ENCODE data around the gene CCDC40. TPM values are rescaled to one million over a fixed set of nuclear protein-coding genes. Genes with fewer than 3 reads are reported as not detected.

Gene CCDC40
- total RNA-seq, 1 donor from 2014 or later = 7.7 TPM

DNA sequence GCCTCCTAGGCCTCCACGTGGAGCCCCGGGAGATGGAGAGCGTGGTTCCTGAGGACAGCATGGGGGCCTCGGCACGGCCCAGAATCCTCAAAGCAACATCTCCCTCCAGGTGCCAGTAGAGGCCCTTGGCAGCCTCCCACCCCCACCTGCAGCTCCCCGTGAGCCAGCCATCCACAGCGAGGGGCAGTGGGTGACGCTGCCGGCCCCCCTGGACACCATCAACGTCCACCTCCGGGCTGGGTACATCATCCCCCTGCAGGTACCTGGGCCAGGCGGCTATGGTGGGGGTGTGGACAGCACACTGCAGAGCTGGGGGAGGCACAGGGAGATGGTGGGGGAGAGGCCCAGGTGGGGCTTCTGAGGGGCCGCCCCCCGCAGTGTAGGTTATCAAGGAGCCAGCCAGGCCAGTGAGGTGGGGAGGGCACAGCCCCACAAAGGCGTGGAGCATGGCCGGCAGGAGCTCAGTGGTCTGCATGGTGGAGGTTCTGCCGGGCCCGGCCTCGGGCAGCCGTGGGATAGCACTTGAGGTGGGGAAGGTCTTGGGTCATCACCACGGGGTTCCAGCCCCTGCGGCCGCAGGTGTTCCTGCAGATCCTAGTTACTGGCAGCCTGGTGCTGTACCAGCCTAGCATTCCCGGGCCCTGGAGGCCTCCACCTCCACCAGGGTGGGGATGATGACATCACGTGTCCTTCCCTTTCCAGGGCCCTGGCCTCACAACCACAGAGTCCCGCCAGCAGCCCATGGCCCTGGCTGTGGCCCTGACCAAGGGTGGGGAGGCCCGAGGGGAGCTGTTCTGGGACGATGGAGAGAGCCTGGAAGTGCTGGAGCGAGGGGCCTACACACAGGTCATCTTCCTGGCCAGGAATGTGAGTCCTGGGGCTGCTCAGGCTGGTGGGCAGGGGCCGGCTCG is 81.3 kb downstream of the CCDC40 start:
- no peaks in the 10 kb centered on the region for H3K79me2 ChIP-seq (ENCODE audit: low read depth)
- no peaks in the 10 kb centered on the region for H3K9me3 ChIP-seq (ENCODE audit: low read depth)
- H2AFZ ChIP-seq (replicated peaks) = no peak overlapping the region
- no peak overlapping the region for H3K9ac ChIP-seq
- H3K27me3 ChIP-seq = no peaks in the 10 kb centered on the region
- no peak for DNase-seq (ENCODE audit: low spot score)
- H3K4me1 ChIP-seq = peaks cover 7% of the 10 kb centered on the region
- Mint-ChIP-seq H3K9me3 (peaks cover 11% of the 10 kb centered on the region), H3K4me1 (peaks cover 14% of the 10 kb centered on the region), H3K4me3 (no peak overlapping the region), H3K27ac (no peak overlapping the region), H3K27me3 (ENCODE audit: insufficient read depth, low read depth) (no peaks in the 10 kb centered on the region), H3K36me3 (peaks cover 20% of the 10 kb centered on the region)
- no peaks in the 10 kb centered on the region for H3F3A ChIP-seq (ENCODE audit: low read depth)
- no peak overlapping the region for H3K4me2 ChIP-seq
- no peaks in the 10 kb centered on the region for H4K20me1 ChIP-seq (ENCODE audit: low read depth)
- no peak overlapping the region for H3K4me3 ChIP-seq
- H3K27ac ChIP-seq = no peak overlapping the region
- TF ChIP-seq, protein P1, sequence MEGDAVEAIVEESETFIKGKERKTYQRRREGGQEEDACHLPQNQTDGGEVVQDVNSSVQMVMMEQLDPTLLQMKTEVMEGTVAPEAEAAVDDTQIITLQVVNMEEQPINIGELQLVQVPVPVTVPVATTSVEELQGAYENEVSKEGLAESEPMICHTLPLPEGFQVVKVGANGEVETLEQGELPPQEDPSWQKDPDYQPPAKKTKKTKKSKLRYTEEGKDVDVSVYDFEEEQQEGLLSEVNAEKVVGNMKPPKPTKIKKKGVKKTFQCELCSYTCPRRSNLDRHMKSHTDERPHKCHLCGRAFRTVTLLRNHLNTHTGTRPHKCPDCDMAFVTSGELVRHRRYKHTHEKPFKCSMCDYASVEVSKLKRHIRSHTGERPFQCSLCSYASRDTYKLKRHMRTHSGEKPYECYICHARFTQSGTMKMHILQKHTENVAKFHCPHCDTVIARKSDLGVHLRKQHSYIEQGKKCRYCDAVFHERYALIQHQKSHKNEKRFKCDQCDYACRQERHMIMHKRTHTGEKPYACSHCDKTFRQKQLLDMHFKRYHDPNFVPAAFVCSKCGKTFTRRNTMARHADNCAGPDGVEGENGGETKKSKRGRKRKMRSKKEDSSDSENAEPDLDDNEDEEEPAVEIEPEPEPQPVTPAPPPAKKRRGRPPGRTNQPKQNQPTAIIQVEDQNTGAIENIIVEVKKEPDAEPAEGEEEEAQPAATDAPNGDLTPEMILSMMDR (IDR thresholded peaks at IDR 0.05) = no peak
- TF ChIP-seq EZH2 (IDR thresholded peaks at IDR 0.05) (no peak), EZH2phosphoT487 (IDR thresholded peaks at IDR 0.05) (no peak)
- H3K36me3 ChIP-seq = no peaks in the 10 kb centered on the region

GRCh38 chr17:80118601-80119270 is 82.3 kb downstream of the CCDC40 start:
- Histone ChIP-seq H2AFZ (replicated peaks) (no peak overlapping the region), H4K20me1 (ENCODE audit: low read depth) (no peaks in the 10 kb centered on the region), H3K4me3 (no peak overlapping the region), H3K79me2 (ENCODE audit: low read depth) (no peaks in the 10 kb centered on the region), H3K36me3 (no peaks in the 10 kb centered on the region), H3K4me1 (peaks cover under 1% of the 10 kb centered on the region), H3F3A (ENCODE audit: low read depth) (peaks cover 2% of the 10 kb centered on the region), H3K27me3 (no peaks in the 10 kb centered on the region), H3K9ac (no peak overlapping the region), H3K4me2 (no peak overlapping the region), H3K27ac (no peak overlapping the region), H3K9me3 (ENCODE audit: low read depth) (no peaks in the 10 kb centered on the region)
- Mint-ChIP-seq H3K27me3 (ENCODE audit: insufficient read depth, low read depth) (no peaks in the 10 kb centered on the region), H3K4me1 (peaks cover 14% of the 10 kb centered on the region), H3K36me3 (peaks cover 17% of the 10 kb centered on the region), H3K9me3 (peaks cover 11% of the 10 kb centered on the region), H3K27ac (no peak overlapping the region), H3K4me3 (no peak overlapping the region)
- TF ChIP-seq, protein P1 (IDR thresholded peaks at IDR 0.05) = no peak
- TF ChIP-seq EZH2phosphoT487 (IDR thresholded peaks at IDR 0.05) (no peak), EZH2 (IDR thresholded peaks at IDR 0.05) (no peak)
- DNase-seq (ENCODE audit: low spot score) = no peak

DNA sequence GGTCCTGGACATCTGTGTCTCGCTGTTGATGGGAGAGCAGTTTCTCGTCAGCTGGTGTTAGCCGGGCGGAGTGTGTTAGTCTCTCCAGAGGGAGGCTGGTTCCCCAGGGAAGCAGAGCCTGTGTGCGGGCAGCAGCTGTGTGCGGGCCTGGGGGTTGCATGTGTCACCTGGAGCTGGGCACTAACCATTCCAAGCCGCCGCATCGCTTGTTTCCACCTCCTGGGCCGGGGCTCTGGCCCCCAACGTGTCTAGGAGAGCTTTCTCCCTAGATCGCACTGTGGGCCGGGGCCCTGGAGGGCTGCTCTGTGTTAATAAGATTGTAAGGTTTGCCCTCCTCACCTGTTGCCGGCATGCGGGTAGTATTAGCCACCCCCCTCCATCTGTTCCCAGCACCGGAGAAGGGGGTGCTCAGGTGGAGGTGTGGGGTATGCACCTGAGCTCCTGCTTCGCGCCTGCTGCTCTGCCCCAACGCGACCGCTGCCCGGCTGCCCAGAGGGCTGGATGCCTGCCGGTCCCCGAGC is 82.9 kb downstream of the CCDC40 start:
- H3K4me2 ChIP-seq = no peak overlapping the region
- H3K36me3 Mint-ChIP-seq = peaks cover 12% of the 10 kb centered on the region
- no peak for DNase-seq (ENCODE audit: low spot score)

More for the DNA sequence above, 82.9 kb downstream of the CCDC40 start:
- Histone ChIP-seq H3K9ac (no peak overlapping the region), H3K9me3 (ENCODE audit: low read depth) (no peaks in the 10 kb centered on the region), H3K27me3 (no peaks in the 10 kb centered on the region), H3K4me1 (peaks cover 7% of the 10 kb centered on the region), H3K27ac (no peak overlapping the region), H3F3A (ENCODE audit: low read depth) (peaks cover 8% of the 10 kb centered on the region), H2AFZ (replicated peaks) (no peak overlapping the region), H4K20me1 (ENCODE audit: low read depth) (no peaks in the 10 kb centered on the region), H3K36me3 (no peaks in the 10 kb centered on the region), H3K4me3 (no peak overlapping the region), H3K79me2 (ENCODE audit: low read depth) (no peaks in the 10 kb centered on the region)
- no peak overlapping the region for H3K4me3 Mint-ChIP-seq
- no peak overlapping the region for H3K27ac Mint-ChIP-seq
- no peaks in the 10 kb centered on the region for H3K27me3 Mint-ChIP-seq (ENCODE audit: insufficient read depth, low read depth)
- peaks cover 5% of the 10 kb centered on the region for H3K9me3 Mint-ChIP-seq
- TF ChIP-seq EZH2 (IDR thresholded peaks at IDR 0.05) = no peak
- H3K4me1 Mint-ChIP-seq = peaks cover 19% of the 10 kb centered on the region
